Skin of body (tissue), 2 donors: ENCODE measurements around the gene IFITM1. TPM values are rescaled to one million over a fixed set of nuclear protein-coding genes. Genes with fewer than 3 reads are reported as not detected.
"Not testable (repeated sequence)": the region's sequence is repeated elsewhere in the genome, so short reads cannot be mapped to it uniquely, and the experiment has no call there.

Source experiments
- DNase-seq: peaks from one replicate; lab custom pipeline; 2025; lab: John Stamatoyannopoulos, UW
- total RNA-seq: library from RNA; depleted of rRNA; stranded (reverse); fragments of >200 nt; gene quantifications from one replicate; pipeline ENCODE4 v1.2.3, GENCODE V29; 2014

IFITM1 gene
- total RNA-seq, 1 donor from 2014 or later = 17.0 TPM

GRCh38 chr11:326592-326841, 12.7 kb downstream of the IFITM1 start:
- DNase-seq = no peak

- peak; percentile 7 for DNase-seq
Observed at GRCh38 chr11:326842-327580, 13.2 kb downstream of the IFITM1 start.

- no peak for DNase-seq
Observed at GRCh38 chr11:327581-327923, 13.7 kb downstream of the IFITM1 start.

DNA sequence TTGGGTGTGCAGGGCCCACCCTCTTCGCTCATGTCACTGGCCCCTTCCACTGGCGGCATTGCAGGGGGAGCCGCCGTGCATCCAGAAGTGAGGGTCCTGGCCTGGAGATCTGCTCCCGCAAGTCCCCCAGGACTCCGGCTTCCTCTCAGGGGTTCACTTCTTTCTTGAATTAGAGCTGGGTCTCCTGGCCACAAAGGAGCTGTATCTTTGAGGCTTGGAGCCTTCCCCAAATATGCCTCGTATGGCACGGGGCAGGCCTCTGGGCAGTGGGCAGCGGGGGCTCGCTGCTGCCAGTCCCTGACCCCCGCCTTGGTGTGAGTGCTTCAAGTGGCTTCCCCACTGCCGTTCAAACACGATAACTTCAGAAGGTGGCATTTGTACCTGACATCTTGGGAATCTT, 14.2 kb downstream of the IFITM1 start:
- DNase-seq = no peak

DNA sequence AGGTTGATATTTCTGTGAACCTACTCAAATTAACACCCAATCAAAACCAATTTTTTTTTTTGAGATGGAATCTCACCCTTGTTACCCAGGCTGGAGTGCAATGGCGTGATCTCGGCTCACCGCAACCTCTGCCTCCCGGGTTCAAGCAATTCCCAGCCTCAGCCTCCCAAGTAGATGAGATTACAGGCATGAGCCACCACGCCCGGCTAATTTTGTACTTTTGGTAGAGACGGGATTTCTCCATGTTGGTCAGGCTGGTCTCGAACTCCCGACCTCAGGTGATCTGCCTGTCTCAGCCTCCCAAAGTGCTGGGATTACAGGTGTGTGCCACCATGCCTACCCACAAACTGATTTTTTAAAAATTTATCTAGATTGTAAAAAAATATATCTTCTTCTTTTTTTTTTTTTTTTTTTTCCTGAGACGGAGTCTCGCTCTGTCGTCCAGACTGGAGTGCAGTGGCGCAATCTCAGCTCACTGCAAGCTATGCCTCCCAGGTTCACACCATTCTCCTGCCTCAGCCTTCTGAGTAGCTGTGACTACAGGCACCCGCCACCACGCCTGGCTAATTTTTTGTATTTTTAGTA, 14.8 kb downstream of the IFITM1 start:
- DNase-seq = not testable (repeated sequence)

DNA sequence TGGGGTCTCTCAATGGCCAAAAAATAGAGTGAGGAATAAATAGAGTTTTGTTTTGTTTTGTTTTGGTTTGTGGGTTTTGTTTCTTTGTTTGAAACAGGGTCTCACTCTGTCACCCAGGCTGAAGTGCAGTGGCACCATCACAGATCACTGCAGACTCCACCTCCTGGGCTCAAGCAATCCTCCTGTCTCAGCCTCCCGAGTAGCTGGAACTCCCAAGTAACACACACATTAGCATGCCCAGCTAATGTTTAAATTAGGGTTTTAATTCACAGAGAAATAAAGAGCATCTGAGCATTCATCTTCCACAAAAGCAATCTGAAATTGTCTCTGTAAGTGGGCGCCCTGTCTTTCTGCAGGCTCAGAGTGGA, 16.0 kb downstream of the IFITM1 start:
- DNase-seq = no peak

GRCh38 chr11:330307-330693, 16.5 kb downstream of the IFITM1 start:
- no peak for DNase-seq

- no peak for DNase-seq
Observed at GRCh38 chr11:330694-331357, 17.0 kb downstream of the IFITM1 start.

DNA sequence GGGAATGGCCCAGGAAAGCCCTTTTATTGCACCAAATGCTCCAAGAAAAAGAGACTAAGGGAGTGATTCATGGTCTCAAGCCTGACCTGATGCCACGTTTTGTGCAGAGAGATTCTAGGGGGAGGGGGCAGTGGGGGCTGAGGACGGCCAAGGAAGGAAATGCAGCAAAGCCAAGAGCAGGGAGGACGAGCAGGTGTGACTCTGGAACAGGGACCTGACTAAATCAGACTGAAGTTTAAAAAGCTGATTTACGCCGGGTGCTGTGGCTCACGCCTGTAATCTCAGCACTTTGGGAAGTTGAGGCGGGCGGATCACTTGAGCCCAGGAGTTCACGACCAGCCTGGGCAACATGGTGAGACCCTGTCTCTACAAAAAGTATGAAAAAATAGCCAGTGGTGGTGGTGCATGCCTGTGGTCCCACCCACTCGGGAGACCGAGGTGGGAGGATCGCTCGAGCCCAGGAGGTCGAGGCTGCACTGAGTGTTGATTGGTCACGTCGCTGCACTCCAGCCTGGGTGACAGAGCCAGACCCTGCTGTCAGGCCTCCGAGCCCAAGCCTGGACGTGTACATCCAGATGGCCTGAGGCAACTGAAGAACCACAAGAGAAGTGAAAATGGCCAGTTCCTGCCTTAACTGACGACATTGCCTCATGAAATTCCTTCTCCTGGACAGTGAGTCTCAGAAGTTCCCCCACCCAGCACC, 17.7 kb downstream of the IFITM1 start:
- DNase-seq = no peak

- DNase-seq = no peak
Observed at GRCh38 chr11:332651-333480, 19.0 kb downstream of the IFITM1 start.

DNA sequence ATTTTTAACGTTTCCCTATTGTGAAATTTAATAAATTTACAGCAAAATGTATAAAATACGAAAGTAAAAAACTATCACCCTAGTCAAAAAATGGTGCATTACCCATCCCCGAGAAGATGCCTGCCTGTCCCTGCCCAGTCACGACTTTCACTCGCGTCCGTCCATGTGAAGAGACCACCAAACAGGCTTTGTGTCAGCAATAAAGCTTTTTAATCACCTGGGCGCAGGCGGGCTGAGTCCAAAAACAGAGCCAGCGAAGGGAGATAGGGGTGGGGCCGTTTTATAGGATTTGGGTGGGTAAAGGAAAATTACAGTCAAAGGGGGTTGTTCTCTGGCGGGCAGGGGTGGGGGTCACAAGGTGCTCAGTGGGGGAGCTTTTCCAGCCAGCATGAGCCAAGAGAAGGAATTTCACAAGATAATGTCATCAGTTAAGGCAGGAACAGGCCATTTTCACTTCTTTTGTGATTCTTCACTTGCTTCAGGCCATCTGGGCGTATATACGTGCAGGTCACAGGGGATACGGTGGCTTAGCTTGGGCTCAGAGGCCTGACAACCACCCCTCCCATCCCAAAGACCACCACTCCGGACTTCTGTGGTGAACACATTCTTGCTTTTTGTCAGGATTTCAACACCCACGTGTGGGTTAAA, 19.9 kb downstream of the IFITM1 start:
- DNase-seq = not testable (repeated sequence)

GRCh38 chr11:334264-334994, 20.6 kb downstream of the IFITM1 start:
- no peak for DNase-seq

DNA sequence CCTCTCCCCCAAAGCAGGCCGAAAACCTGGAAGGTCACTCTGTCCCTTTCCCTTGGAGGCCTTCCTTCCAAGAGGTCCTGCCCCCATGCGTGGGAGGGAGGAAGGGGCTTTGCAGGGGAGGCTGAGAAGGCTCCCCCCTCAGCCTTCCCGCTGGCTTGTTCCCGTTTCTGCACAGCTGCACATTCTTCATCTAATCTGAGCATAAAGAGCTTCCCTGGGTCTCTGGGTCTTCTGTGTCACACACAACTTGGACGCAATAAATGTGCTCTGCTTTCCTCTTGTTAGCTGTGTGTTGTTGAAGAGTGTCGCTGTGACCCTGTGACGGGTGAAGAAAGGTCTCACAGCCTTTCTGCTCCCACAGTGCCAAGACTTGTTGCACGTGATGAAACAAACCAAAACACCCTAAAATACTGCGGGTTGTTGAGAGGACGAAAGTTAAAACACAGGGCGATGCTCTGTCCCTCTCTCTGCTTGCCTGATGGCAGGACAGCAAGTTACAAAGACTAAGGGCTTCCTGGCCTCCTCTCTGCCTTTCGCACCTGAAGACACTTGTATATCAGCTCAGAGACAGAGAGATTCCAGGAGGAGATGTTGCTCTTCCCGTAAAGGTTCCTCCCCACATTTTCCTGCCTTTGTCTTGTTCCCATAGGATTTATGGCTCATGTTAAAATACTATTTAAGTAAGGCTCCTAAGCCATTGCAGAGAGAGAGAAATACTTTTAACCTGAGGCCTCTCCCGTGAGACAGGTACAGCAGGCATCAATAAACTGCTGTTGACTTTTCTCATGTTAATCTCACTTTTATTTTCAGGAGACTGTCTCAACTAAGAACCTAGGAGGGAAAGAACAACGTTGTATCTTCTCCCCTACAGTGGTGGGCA, 22.2 kb downstream of the IFITM1 start:
- peak; percentile 49 for DNase-seq

DNA sequence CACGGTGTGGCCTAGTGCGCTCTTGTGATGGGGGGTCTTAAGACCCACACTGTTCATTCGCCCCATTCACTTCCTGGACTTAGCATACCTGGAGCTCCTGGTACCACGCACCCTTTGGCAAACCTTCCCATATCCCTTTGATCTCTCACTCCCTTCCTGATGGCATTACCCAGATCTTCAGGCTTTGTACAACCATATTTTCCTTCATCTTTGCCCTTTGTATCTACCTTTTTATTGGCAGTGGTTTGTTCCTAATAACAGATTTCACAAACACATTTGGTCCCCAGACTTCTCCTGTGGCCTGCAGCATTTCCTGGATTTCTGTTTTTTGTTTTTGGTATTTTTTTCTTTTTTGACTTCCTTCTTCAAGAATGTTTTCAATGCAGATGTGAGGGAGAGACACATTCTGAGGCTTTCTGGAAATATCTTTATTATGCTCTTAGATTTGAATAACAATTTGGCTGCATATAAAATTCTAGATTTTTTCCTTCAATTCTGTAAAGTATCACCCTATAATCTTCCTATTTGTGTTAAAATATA, 22.9 kb downstream of the IFITM1 start:
- DNase-seq = peak; percentile 24

DNA sequence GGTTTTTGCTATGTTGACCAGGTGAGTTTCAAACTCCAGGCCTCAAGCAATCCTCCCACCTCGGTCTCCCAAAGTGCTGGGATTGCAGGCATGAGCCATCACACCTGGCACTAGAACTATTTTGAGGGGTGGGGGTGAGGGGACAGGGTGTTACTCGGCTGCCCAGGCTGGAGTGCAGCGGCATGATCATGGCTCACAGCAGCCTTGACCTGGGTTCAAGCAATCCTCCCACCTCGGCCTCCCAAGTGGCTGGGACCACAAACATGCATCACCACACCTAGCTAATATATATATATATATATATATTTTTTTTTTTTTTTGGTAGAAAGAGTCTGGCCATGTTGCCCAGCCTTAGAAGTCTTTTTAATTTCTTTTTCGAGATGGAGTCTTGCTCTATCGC, 23.9 kb downstream of the IFITM1 start:
- no peak for DNase-seq

DNA sequence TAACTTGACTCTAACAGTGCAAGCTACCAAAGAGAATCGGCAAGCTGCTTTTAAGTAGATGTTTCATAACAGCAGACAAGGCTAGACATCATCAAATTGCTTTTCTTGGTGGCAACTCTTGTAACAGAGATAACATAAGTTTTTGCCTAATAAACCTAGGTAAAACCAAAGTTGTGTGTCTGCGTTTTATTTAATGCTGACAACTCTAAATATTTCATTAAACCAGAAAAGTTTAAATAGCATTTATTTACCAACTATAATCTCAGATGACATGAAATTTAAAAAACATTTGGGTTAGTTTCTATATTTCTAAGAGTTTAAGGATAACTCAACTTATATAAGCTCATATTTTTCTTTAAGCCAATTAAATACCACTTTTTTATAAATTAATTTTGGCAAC, 26.1 kb downstream of the IFITM1 start:
- no peak for DNase-seq

- peak; percentile 80 for DNase-seq
Observed at GRCh38 chr11:340539-341512, 27.0 kb downstream of the IFITM1 start.

DNA sequence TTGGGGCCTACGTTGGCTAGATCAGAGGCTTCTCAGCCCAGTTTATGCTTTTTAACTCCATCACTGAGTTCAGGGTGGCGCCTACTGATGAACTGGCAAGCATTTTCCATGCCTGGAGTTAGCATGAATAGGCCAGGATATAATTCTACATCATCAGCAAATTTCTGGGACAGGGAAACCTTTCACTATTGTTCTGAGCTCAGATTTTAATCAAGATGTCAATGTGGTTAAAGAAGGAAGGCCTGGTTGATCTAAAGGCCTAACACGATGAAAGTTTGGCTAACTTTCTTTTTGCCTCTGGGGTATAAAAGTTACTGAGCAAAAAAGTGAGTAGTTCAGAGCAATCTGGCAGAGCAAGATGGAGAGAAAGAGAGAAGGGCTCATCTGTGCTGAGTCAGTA, 28.5 kb downstream of the IFITM1 start:
- DNase-seq = no peak
